Measurements from ENCODE around the gene SF3B2.
"Not testable (repeated sequence)": the region's sequence is repeated elsewhere in the genome, so short reads cannot be mapped to it uniquely, and the experiment has no call there.

SF3B2 gene

GRCh38 chr11:66112041-66112491 is 59.9 kb downstream of the SF3B2 start:
- DNase-seq, result no peak

- DNase-seq, result no peak
Observed at GRCh38 chr11:66112601-66113499, 60.7 kb downstream of the SF3B2 start.

- not testable (repeated sequence) for DNase-seq
Observed at GRCh38 chr11:66114957-66115356, 62.8 kb downstream of the SF3B2 start.

- DNase-seq, result no peak
Observed at GRCh38 chr11:66115638-66116301, 63.6 kb downstream of the SF3B2 start.

GRCh38 chr11:66116576-66117361 is 64.6 kb downstream of the SF3B2 start:
- DNase-seq, result no peak

- DNase-seq, result no peak
Observed at GRCh38 chr11:66118847-66119246, 66.7 kb downstream of the SF3B2 start.

Data from NCI-H2081 (cell line).